K562 (cell line): ENCODE data around the gene ARMC2. TPM values are rescaled to one million over a fixed set of nuclear protein-coding genes. Genes with fewer than 3 reads are reported as not detected.

Experiments used
- ATF7 ChIP-seq: fragments of 450-650 bp; IDR thresholded peaks from 2 replicates; pipeline ENCODE4 v1.7.1; 2014; ENCODE audit warnings: mild to moderate bottlenecking, moderate library complexity
- CREB1 ChIP-seq, 2 experiments: sonication (generic) in 1 of 2; formaldehyde crosslinking in 1 of 2; IDR thresholded peaks; 2 replicates each; pipeline versions ENCODE4 v1.6.1 to v1.8.0; 2012 to 2022; ENCODE audit warnings: inconsistent platforms in 1 of 2, mild to moderate bottlenecking in 1 of 2, missing genetic modification reagents in 1 of 2, moderate library complexity in 1 of 2
- FOS ChIP-seq: IDR thresholded peaks from 3 replicates; pipeline ENCODE4 v1.6.1; 2011; ENCODE audit not compliant: insufficient read length; ENCODE audit errors: extremely low read depth
- FOXK2 ChIP-seq, 2 experiments: fragments of 450-650 bp; IDR thresholded peaks in 1 of 2; conservative IDR thresholded peaks in 1 of 2; 2 replicates each; pipeline ENCODE4 v1.6.1; 2016; ENCODE audit warnings: low read depth in 2 of 2, mild to moderate bottlenecking in 1 of 2
- GTF2E2 ChIP-seq: fragments of 200-800 bp; sonication (Bioruptor generic); IDR thresholded peaks from 2 replicates; pipeline ENCODE4 v1.6.1; 2016; ENCODE audit warnings: missing genetic modification characterization, missing compliant biosample characterization
- HCFC1 ChIP-seq: IDR thresholded peaks from 2 replicates; pipeline ENCODE4 v1.6.1; 2012; ENCODE audit warnings: low read depth, low read length, improper control_type of control experiment
- HDAC8 ChIP-seq: fragments of 450-650 bp; IDR thresholded peaks from 2 replicates; pipeline ENCODE4 v1.6.1; 2016; ENCODE audit warnings: mild to moderate bottlenecking, missing genetic modification characterization, moderate library complexity, missing compliant biosample characterization
- MBD2 ChIP-seq: sonication (generic); IDR thresholded peaks from 2 replicates; pipeline ENCODE4 v1.6.1; 2016; ENCODE audit warnings: low read depth, borderline replicate concordance
- NR3C1 ChIP-seq: sonication (generic); formaldehyde crosslinking; IDR thresholded peaks from 2 replicates; pipeline ENCODE4 v1.8.1; 2022; ENCODE audit warnings: missing genetic modification reagents
- NRF1 ChIP-seq, 2 experiments: fragments of 450-650 bp; IDR thresholded peaks in 1 of 2; conservative IDR thresholded peaks in 1 of 2; 2 replicates each; pipeline ENCODE4 v1.6.1; 2014; ENCODE audit warnings: mild to moderate bottlenecking in 2 of 2
- PHF8 ChIP-seq: fragments of 200-600 bp; sonication (generic); IDR thresholded peaks from 2 replicates; pipeline ENCODE4 v1.6.1; 2012; ENCODE audit warnings: mixed run types, mild to moderate bottlenecking, inconsistent platforms, low read length, moderate library complexity, borderline replicate concordance
- RBFOX2 ChIP-seq: fragments of 200-400 bp; formaldehyde crosslinking; IDR thresholded peaks from 2 replicates; pipeline ENCODE4 v1.6.1; 2017; ENCODE audit warnings: low read depth, mild to moderate bottlenecking, low read length, moderate library complexity
- SLC30A9 ChIP-seq: fragments of 250-450 bp; sonication (Bioruptor Pico); IDR thresholded peaks from 2 replicates; pipeline ENCODE4 v1.8.0; 2022; ENCODE audit warnings: mild to moderate bottlenecking, moderate library complexity
- SUPT5H ChIP-seq: fragments of 450-650 bp; IDR thresholded peaks from 2 replicates; pipeline ENCODE4 v1.6.1; 2016
- ZBTB8A ChIP-seq: fragments of 450-650 bp; IDR thresholded peaks from 2 replicates; pipeline ENCODE4 v1.6.1; 2018; ENCODE audit warnings: mild to moderate bottlenecking, moderate library complexity; ENCODE audit not compliant: partially characterized antibody
- ZNF561 ChIP-seq: fragments of 450-650 bp; formaldehyde crosslinking; conservative IDR thresholded peaks from 2 replicates; pipeline ENCODE4 v1.4.0; 2020; ENCODE audit warnings: mild to moderate bottlenecking, moderate library complexity
- ZNF707 ChIP-seq: fragments of 250-450 bp; sonication (Bioruptor Pico); conservative IDR thresholded peaks from 2 replicates; pipeline ENCODE4 v1.8.0; 2022; ENCODE audit warnings: inconsistent platforms, mild to moderate bottlenecking, moderate library complexity
- polyA plus RNA-seq, 8 experiments: library from polyadenylated mRNA; depleted of rRNA in 4 of 8; stranded (reverse) in 5 of 8; unstranded in 3 of 8; fragments of >200 nt; fragmentation: Nextera tagmentation in 2 of 8; fragmentation: Illumina TruSeq in 1 of 8; extraction: Ambion mirVana in 2 of 8; extraction: Trizol in 1 of 8; gene quantifications; 2 replicates each; pipeline versions ENCODE4 v1.2.1 to v1.2.3, GENCODE V29; 2011 to 2014; ENCODE audit warnings: inconsistent platforms in 1 of 8, missing spikeins in 1 of 8
- total RNA-seq, 7 experiments: library from RNA; depleted of rRNA in 6 of 7; stranded (reverse); fragments of >200 nt in 6 of 7; fragmentation: Illumina TruSeq in 2 of 7; extraction: Trizol in 2 of 7; gene quantifications; 2 replicates each; pipeline versions ENCODE4 v1.2.1 to v1.2.3, GENCODE V29; 2011 to 2021; ENCODE audit warnings: low replicate concordance in 1 of 7
- TF ChIP-seq, protein P1 (sequence below), 3 experiments: fragments of 200-800 bp in 1 of 3; fragments of 250-450 bp in 1 of 3; fragments of 450-650 bp in 1 of 3; sonication (Bioruptor Pico) in 1 of 3; sonication (Bioruptor generic) in 1 of 3; formaldehyde crosslinking in 1 of 3; IDR thresholded peaks; 2 replicates each; pipeline versions ENCODE4 v1.6.1 to v1.8.0; 2016 to 2022; ENCODE audit warnings: mild to moderate bottlenecking in 2 of 3, missing genetic modification characterization in 2 of 3, missing compliant biosample characterization in 1 of 3, moderate library complexity in 1 of 3
- TF ChIP-seq, protein P2 (sequence below): sonication (generic); formaldehyde crosslinking; IDR thresholded peaks from 2 replicates; pipeline ENCODE4 v1.8.0; 2022; ENCODE audit warnings: mild to moderate bottlenecking, missing genetic modification reagents

ARMC2 gene
- total and polyA plus RNA-seq, 9 of the 15 experiments (the other 6 are each of a cell fraction or from before 2014, with no cell fraction given): 0.14 to 3.0 (median 0.82) TPM

DNA sequence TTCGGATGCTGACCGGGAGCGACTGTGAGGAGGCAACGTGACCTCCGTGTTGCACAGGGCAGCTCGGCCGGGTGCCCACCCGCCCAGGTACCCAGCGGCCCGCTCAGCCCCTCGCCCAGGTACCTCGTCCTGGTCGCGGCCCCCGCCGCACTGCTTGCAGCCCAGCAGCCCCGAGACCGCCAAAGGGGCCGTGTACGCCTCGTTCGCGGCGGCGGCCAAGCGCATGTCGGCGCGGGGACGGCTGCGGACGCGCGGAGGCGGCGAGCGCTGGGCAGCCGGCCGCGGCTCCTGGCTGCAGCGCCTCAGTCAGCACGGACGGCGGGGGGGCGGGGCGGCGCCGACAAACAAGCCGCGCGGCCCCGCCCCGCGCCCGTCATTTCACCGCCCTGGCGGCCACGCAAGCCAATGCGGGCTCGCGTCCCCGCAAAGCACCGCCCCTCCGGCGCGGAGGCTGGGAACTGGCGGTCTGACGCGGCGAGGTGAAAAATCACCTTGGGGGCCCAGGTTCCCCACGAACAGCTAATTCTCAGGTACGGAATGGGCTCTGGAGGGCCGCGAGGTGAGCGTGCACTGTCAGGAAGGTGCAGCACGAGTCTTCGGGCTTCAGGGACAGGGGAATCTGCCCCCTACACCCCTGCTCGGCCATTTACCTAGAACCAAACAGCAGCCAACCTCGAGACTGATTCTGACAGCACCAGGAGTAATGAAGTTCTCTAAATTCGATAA is 161.2 kb downstream of the ARMC2 start (continued):
- TF ChIP-seq, protein P1, sequence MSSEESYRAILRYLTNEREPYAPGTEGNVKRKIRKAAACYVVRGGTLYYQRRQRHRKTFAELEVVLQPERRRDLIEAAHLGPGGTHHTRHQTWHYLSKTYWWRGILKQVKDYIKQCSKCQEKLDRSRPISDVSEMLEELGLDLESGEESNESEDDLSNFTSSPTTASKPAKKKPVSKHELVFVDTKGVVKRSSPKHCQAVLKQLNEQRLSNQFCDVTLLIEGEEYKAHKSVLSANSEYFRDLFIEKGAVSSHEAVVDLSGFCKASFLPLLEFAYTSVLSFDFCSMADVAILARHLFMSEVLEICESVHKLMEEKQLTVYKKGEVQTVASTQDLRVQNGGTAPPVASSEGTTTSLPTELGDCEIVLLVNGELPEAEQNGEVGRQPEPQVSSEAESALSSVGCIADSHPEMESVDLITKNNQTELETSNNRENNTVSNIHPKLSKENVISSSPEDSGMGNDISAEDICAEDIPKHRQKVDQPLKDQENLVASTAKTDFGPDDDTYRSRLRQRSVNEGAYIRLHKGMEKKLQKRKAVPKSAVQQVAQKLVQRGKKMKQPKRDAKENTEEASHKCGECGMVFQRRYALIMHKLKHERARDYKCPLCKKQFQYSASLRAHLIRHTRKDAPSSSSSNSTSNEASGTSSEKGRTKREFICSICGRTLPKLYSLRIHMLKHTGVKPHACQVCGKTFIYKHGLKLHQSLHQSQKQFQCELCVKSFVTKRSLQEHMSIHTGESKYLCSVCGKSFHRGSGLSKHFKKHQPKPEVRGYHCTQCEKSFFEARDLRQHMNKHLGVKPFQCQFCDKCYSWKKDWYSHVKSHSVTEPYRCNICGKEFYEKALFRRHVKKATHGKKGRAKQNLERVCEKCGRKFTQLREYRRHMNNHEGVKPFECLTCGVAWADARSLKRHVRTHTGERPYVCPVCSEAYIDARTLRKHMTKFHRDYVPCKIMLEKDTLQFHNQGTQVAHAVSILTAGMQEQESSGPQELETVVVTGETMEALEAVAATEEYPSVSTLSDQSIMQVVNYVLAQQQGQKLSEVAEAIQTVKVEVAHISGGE (CRISPR knock-in tag; IDR thresholded peaks at IDR 0.05): no peak
- peak; percentile 54 for TF ChIP-seq FOS
- TF ChIP-seq CREB1 (IDR thresholded peaks at IDR 0.05): peak; percentile 63; the same call in 1 of the 2 replicates
- TF ChIP-seq CREB1 (CRISPR knock-in tag; IDR thresholded peaks at IDR 0.05): peak; percentile 69
- TF ChIP-seq RBFOX2: peak; percentile 79
- TF ChIP-seq ZNF561: no peak
- 0 out of 2 replicates have a peak, but pooled peaks have one; percentile 49 for TF ChIP-seq ATF7
- no peak for TF ChIP-seq ZBTB8A
- no peak for TF ChIP-seq FOXK2 (conservative IDR thresholded peaks at IDR 0.05 in 1 of 2, IDR thresholded peaks at IDR 0.05 in 1 of 2; ENCODE audit: low read depth in 2 of 2)
- peak; percentile 33; the same call in 1 of the 2 replicates for TF ChIP-seq GTF2E2 (tag)
- TF ChIP-seq HDAC8: 0 out of 2 replicates have a peak, but pooled peaks have one; percentile 29
- TF ChIP-seq ZNF707 (CRISPR knock-in tag): no peak
- TF ChIP-seq HCFC1: peak; percentile 4; the same call in 1 of the 2 replicates
- TF ChIP-seq NRF1 (conservative IDR thresholded peaks at IDR 0.05 in 1 of 2, IDR thresholded peaks at IDR 0.05 in 1 of 2): peak; percentile 57 to 74; a peak in 3 of 4 replicates
- peak; percentile 79; the same call in 1 of the 2 replicates for TF ChIP-seq PHF8
- TF ChIP-seq, protein P2, sequence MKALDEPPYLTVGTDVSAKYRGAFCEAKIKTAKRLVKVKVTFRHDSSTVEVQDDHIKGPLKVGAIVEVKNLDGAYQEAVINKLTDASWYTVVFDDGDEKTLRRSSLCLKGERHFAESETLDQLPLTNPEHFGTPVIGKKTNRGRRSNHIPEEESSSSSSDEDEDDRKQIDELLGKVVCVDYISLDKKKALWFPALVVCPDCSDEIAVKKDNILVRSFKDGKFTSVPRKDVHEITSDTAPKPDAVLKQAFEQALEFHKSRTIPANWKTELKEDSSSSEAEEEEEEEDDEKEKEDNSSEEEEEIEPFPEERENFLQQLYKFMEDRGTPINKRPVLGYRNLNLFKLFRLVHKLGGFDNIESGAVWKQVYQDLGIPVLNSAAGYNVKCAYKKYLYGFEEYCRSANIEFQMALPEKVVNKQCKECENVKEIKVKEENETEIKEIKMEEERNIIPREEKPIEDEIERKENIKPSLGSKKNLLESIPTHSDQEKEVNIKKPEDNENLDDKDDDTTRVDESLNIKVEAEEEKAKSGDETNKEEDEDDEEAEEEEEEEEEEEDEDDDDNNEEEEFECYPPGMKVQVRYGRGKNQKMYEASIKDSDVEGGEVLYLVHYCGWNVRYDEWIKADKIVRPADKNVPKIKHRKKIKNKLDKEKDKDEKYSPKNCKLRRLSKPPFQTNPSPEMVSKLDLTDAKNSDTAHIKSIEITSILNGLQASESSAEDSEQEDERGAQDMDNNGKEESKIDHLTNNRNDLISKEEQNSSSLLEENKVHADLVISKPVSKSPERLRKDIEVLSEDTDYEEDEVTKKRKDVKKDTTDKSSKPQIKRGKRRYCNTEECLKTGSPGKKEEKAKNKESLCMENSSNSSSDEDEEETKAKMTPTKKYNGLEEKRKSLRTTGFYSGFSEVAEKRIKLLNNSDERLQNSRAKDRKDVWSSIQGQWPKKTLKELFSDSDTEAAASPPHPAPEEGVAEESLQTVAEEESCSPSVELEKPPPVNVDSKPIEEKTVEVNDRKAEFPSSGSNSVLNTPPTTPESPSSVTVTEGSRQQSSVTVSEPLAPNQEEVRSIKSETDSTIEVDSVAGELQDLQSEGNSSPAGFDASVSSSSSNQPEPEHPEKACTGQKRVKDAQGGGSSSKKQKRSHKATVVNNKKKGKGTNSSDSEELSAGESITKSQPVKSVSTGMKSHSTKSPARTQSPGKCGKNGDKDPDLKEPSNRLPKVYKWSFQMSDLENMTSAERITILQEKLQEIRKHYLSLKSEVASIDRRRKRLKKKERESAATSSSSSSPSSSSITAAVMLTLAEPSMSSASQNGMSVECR: peak; percentile 77; the same call in 1 of the 2 replicates
- peak; percentile 64; the same call in 1 of the 2 replicates for TF ChIP-seq SUPT5H
- TF ChIP-seq NR3C1 (CRISPR knock-in tag): peak; percentile 70; the same call in 1 of the 2 replicates
- no peak for TF ChIP-seq SLC30A9
- 0 out of 2 replicates have a peak, but pooled peaks have one; percentile 32 for TF ChIP-seq MBD2
